GM12865 (cell line): Measurements from ENCODE around the gene RBM19.

Experiments
- DNase-seq: peaks from one replicate; pipeline ENCODE4 v3.0.0; 2010; ENCODE audit warnings: low read depth
- H3K4me3 ChIP-seq: 2 replicates; pipeline ENCODE4 v1.5.1; 2011; ENCODE audit warnings: mild to moderate bottlenecking, low read depth, low read length, control low read depth
- CTCF ChIP-seq: IDR thresholded peaks from 2 replicates; pipeline ENCODE4 v1.5.1; 2011; ENCODE audit warnings: low read length, control low read depth, low read depth, inconsistent platforms; ENCODE audit not compliant: insufficient read depth; ENCODE audit errors: missing control alignments

Gene RBM19

GRCh38 chr12:113844495-113845210 is 121.5 kb downstream of the RBM19 start:
- TF ChIP-seq CTCF = no peak
- no peak overlapping the region for H3K4me3 ChIP-seq
- no peak for DNase-seq

DNA sequence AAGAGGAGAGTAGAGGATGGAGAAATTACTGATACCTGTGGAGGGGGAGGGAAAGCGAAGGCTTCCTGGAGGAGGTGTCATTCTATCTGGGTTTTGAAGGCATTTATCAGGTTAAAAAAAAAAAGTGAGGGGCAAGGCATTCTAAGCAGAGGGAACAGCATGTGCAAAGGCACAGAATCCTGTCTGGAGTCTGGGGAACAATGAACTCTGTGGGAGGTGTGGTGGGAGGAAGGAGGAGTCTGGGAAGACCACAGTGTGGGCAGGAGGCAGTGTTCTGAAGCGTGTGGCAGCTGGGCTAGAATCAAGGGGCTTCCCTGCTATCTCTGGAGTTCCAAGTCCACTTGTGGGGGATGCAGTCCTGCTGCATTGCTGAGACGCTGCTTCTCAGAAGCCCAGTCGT is 123.4 kb downstream of the RBM19 start:
- TF ChIP-seq CTCF = no peak
- no peak for DNase-seq
- H3K4me3 ChIP-seq = no peak overlapping the region

GRCh38 chr12:113841786-113842185 is 124.3 kb downstream of the RBM19 start:
- H3K4me3 ChIP-seq = no peak overlapping the region
- no peak for DNase-seq
- no peak for TF ChIP-seq CTCF

DNA sequence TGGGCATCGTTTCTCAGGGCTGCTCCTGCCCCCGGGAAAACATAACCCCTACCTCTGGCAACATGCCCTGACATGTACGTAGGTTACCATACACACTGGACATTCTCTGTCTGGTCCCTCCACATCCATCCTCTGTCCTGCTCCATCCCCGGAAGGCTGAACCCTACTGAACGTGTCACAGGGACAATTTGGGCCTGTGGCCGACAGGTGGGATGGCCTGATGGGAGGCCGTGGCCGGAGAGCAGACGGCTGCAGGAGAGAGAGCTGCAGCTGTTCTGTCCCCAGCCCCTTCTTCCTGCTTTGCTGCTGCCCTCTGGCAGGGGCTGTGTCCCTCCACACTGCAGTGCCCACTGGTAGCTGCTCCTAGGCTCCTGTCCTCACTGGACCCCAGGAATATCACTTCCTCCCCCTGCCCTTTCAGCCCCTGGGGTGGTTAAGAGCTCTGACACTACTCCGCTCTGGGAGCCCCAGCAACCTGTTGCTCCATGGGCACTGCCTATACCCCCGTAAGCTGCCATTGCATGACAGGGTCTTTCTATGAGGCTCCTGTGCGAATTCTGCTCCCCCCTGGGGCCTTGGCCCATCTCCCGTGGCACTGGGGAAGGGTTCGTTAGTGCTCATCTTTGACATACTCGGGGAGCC is 125.6 kb downstream of the RBM19 start:
- DNase-seq = no peak
- TF ChIP-seq CTCF = no peak
- H3K4me3 ChIP-seq = no peak overlapping the region

DNA sequence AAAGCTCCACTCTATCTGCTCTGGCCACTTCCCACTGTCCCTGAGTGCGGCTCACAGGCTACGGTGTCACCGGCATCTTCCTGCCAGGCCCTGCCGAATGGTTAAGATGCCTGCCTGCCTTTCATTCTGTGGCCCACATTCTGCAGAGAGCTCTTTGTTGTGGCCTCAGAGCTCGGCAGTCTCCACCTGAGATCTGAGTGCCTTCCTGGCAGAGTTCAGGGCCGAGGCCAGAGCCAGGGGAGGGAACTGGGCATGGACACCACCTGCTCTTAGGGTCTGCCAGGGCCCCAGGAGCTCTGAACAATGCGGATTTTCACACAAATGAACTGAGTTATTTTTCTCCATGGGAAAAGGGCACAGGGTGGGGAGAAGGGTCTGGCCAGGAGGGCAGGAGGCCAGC is 127.2 kb downstream of the RBM19 start:
- no peak overlapping the region for H3K4me3 ChIP-seq
- no peak for DNase-seq
- TF ChIP-seq CTCF = no peak

DNA sequence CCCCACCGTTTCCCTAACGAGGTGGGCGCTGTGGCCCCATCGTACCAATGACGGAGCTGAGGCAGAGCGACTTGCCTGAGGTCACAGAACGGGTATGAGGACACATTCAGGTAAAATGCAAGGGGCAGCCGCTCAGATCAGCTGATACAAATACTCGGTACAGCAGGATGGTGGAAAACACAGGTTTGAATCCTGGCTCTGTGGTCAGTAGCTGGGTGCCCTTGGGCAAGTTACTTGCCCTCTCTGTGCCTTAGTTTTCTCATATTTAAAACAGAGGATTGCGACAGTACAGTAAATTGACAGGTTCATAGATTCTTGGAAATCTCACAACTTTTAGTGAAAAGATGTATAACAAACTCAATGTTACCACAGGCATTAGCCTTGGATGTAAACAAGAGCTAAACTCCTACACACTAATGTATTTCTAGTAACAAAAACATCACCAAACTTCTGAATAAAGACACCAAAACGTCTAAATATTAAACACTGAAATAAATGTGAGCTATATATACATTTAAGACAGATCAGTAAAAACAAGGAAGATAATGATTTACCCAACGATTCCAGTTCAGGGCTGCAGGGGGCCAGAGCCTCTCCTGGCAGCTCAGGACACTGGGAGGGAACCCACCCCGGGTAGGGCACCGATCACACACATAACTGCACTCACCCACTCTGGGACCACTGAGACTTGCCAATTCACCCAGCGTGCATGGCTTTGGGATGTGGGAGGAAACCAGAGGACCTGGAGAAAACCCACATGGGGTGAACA is 128.4 kb downstream of the RBM19 start:
- H3K4me3 ChIP-seq = no peak overlapping the region

More for the DNA sequence above, 128.4 kb downstream of the RBM19 start:
- no peak for DNase-seq
- no peak for TF ChIP-seq CTCF
